HG03139 (cell line): Measurements from ENCODE around the gene RBM38.
A peak's percentile ranks its signal among the peaks of the same experiment; 100 is the strongest.
"Not testable (repeated sequence)": the region's sequence is repeated elsewhere in the genome, so short reads cannot be mapped to it uniquely, and the experiment has no call there.

Experiments
- ATAC-seq: cut with Tn5 transposase; IDR thresholded peaks from one replicate; pipeline ENCODE4 v1.9.1; 2021; ENCODE audit not compliant: unreplicated experiment

RBM38 gene

DNA sequence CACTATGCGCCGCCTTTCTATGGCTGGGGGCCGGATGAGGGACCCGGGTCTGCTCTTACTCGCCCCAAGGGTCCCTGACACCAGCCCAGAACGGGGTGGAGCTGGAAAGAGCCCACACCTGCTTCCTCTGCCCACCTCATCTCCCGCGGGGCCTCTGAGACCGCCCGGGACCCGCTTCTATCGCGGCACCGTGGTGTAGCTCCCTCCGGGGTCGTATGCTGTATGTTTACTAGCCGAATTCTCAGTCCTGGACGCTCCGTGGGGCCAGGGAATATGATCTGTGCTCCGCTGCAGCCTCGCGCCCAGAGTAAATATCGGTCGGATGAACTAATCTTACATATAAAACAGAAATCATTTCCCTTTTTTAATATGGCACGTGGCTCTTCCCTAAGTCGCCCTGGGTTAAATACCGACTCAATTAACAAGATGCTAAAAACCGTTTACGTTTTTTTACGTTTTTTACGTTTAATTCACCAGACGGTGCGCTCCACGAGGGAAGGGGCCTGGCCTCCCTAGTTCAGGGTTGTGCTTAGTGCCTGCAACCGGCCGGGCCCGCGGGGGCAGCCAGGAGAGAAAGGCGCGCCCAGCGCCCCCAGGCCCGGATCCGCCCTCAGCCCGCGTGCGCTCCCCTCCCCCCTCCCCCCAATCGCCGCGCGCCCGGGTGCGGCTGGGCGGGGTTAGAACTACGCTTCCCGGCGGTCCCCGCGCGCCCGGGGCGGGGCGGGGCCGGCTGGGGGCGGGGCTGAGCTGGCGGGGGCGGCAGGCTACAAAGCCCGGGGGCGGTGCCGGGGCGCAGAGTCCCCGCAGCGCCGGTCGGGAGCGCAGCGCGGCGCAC, at the start of gene RBM38:
RBM38 (plus strand) TSS at position 793 of the 835 bp plus-strand sequence. CDS start 186 bp downstream, outside the sequence.
- peak; percentile 46 for ATAC-seq

DNA sequence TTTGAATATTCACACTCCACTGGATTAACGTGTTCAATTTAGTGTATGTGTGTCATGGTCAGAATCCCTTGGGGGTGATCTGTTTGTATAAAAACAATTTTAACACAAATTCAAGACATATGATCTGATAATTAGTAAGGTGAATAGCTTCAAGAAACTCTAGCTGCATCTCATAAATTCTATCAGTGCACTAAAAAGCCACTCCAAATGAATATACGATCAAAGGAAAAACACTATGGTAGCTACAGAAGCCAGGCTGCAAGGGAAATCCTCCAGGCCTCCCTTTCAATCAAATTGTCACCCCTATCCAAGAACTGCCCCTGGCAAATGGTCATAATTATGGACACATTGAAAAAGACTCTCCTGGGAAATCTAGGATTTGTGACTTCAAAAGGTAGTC, 49.5 kb upstream of the RBM38 start:
- ATAC-seq: no peak

DNA sequence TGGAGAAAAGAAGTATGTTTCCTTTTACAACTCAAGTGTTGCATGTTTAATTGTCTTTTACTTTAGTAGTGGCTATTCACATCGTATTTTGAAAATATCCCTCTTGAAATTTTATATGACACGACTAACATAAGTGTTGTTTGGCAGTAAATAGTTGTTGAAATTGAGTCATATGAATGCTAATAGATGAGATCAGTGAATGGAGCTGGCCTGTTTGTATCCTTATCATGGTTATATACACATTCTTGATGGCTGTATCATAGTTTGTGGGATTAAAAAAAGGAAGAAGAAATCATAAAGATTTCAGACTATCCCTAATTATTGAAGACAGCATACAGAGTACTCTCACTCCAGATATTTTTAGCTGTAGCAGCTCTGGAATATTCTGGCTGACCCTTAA, 48.4 kb upstream of the RBM38 start:
- ATAC-seq: no peak

DNA sequence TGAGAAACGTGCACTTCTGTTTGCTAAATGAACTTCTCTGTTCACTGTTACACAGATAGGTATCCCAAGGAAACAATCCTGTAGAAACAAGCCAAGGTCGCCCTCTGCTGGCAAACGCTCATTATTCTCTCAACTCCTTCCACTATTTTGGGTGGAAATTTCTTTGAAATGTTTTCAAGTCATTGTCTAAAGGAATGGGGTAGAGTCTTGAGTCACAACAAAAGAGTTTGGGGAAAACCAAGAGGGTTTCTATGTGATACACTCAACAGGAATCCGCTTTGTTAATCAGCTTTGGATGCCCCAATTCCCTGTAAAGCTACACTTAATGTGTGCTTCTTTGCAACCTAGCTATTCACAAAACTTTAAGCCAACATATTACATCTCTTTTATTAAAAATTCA, 44.7 kb upstream of the RBM38 start:
- no peak for ATAC-seq

DNA sequence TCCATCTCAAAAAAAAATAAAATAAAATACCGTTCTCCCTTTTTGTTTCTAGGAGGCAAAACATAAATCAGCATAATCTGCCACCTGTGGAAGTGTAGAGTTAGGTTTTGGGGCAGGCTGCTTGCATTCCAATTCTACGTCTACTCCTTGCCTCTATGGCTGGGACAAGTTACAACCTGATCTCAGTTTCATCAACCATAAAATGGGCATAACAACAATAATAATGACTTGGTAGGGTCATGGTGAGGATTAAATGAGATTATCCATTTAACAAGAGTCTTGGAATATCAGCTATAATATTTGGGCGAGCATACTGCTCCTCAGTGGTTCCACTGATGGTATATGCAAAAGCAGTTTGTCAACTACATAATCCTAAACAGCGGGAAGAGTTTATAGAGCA, 43.8 kb upstream of the RBM38 start:
- ATAC-seq: no peak

DNA sequence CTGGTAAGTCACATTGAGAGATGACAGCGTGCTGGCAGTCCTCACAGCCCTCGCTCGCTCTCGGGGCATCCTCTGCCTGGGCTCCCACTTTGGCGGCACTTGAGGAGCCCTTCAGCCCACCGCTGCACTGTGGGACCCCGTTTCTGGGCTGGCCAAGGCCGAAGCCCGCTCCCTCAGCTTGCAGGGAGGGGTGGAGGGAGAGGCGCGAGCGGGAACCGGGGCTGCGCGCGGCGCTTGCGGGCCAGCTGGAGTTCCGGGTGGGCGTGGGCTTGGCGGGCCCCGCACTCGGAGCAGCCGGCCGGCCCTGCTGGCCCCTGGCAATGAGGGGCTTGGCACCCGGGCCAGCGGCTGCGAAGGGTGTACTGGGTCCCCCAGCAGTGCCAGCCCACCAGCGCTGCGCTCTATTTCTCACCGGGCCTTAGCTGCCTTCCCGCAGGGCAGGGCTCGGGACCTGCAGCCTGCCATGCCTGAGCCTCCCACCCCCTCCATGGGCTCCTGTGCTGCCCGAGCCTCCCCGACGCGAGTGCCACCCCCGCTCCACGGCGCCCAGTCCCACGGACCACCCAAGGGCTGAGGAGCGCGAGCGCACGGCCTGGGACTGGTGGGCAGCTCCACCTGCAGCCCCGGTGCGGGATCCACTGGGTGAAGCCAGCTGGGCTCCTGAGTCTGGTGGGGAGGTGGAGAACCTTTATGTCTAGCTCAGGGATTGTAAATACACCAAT, 42.8 kb upstream of the RBM38 start:
- not testable (repeated sequence) for ATAC-seq

DNA sequence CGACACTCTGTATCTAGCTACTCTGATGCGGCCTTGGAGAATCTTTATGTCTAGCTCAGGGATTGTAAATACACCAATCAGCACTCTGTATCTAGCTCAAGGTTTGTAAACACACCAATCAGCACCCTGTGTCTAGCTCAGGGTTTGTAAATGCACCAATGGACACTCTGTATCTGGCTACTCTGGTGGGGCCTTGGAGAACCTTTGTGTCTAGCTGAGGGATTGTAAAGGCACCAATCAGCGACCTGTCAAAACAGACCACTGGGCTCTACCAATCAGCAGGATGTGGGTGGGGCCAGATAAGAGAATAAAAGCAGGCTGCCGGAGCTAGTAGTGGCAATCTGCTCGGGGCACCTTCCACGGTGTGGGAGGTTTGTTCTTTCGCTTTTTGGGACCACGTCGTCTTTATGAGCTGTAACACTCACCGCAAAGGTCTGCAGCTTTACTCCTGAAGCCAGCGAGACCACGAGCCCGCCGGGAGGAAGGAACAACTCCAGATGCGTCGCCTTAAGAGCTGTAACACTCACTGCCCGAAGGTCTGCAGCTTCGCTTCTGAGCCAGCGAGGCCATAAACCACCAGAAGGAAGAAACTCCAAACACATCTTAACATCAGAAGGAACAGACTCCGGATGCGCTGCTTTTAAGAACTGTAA, 42.1 kb upstream of the RBM38 start:
- ATAC-seq: not testable (repeated sequence)

DNA sequence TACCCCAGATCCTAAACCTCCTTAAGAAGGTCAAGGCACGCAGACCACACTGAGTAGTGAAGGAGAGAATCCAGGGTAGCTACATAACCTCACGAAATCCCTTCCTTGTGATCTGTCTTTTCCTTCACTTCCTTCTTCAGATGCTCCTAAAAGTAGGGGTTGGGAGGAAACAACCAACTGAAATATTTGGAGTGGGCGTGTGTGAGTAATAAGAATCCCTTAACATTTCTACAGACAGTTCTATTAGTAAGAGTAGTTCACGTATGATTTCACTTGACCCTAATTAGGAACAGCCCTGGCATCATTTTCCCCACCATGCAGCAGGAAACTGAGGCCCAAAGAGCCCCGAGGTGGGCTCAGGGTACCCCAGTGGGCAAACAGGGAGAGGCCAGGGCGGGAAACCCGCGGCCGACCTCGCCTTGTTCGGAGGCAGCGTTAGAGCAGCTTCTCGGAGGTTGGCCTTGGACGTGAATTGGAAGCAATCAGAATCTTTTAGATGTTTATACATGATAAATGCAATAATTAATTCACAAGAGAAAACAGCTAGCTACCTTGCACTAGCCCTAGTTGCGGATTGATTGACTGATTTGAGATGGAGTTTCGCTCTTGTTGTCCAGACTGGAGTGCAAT, 41.0 kb upstream of the RBM38 start:
- ATAC-seq: no peak

DNA sequence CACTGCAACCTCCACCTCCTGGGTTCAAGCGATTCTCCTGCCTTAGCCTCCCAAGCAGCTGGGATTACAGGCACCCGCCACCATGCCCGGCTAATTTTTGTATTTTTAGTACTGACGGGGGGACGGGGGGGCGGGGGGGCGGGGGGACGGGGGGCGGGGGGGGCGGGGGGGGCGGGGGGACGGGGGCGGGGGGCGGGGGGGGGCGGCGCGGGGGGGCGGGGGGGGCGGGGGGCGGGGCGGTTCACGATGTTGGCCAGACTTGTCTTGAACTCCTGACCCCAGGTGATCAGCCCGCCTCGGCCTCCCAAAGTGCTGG, 40.5 kb upstream of the RBM38 start:
- not testable (repeated sequence) for ATAC-seq

DNA sequence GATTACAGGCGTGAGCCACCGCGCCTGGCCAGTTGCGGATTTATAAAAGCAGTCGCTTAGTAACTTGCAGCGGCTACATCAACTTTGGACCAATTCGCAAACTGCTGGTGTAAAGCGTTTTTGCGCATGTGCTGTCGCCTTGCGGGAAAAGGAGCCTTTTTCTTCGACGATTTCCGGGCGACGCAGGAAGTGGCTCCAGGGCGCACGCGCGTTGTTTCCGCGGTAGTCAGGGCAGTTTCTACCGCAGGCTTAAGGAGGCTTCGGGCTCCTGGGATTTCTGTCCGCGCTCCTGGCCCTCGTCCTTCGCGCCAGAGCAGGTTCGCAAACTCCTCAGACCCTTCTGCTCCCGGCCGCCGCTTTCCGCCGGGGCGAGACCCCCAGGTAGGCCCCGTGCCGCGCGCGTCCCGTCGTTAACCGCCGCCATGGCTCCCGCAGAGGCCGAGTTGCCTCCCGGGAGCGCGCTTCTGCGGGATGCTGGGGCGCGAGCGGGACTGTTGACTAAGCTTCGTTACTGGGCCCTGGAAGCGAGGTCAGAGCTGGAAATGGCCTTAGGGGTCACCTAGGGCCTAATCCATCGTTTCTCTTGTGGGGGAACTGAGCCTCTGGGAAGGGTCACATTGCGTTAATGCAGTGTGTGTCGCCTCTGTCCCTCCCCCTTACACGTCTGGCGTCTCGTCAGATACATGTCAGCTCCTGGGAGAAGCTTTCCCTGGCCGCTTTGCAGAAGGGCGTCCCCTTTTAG, 40.0 kb upstream of the RBM38 start, which contains the start of gene RAE1:
RAE1 (plus strand) TSS at position 214 of the 742 bp plus-strand sequence. CDS start 2,784 bp downstream, outside the sequence.
- peak; percentile 72 for ATAC-seq

DNA sequence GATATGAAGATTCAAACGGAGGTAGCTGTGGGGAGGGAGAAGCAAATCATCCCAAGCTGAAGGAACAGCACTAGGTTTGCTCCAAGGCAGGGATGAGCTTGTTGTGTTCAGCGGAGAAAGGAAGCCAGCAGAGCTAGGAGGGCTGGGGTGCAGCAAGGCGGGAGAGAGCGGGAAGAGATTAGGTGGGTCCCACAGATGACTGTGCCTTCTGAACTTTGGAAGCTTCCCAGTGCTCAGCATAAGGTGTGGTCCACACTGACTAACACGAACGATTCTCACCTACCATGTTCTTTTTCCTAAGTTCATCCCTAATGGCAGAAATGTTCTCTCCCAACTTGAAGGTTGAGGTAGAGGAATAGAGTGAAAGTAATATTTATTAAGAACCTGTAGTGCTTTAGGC, 38.9 kb upstream of the RBM38 start:
- ATAC-seq: no peak

DNA sequence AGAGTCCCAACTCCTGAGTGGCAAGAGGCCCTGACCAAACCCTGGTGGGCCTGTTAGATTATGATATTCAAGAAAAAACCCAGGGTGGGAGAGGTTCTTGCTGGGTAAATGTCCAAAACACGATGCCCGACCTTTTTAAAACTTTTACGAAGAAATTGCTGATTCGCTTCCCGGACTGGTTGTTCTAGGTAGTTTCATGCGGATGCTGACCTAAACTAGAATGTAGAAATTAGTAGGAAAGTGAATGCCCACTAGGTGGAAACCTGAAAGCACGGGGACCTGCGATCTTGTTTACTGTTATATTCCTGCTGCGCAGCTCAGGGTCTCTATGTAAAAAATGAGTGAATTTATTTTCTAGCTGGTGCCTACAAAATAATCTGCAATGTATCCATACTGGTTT, 37.8 kb upstream of the RBM38 start:
- no peak for ATAC-seq

DNA sequence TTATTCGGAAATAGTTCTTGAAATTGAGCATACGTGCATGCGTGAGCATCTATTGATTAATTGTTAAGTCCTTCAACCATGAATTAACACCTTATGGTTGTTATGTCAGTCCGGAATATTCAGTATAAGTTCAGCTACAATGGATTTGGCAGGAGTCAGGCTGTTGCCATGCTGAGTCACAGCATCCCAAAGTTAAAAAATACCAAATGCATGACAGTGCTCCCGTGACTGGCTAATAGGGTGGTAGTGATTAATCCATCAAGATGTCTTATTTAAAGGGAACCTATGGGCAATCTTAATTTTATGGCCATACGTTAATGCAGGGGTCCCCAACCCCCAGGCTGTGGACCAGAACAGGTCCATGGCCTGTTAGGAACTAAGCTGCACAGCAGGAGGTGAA, 29.7 kb upstream of the RBM38 start:
- ATAC-seq: no peak

DNA sequence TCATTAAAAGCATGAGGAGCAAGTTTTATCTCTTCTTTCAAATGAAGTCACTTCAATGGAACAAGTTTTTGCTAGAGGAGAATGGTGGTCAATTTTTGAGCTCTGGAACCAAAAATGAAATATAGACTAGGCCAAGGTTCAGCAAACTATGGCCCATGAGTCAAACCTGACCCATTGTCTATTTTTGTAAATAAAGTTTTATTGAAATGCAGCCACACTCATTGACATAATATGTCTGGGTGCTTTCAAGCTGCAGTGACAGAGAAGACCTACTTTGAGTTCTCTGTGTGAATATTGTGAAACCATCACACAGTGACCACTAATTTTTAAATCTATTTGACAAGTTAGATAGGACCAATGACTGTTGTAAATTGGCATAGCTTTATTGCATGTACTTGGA, 26.7 kb upstream of the RBM38 start:
- no peak for ATAC-seq

DNA sequence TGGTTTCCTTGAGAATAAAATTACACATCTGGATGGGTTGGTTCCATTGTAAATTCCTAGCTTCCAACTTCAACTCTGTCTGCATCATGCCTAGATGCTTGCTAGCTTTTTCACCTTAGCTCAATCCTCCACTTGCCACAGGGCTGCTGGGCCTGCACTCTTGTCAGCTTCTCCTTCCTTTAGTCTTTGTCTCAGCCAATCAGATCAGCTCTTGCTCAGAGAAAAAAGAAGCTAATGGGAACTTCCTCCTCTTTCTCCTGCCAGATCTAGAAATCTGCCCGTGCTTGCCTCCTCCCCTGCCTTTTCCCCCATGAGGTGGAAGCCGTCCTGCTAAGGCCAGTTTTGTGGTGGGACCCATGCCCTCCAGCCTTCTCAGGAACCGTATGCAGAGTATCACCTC, 21.6 kb upstream of the RBM38 start:
- no peak for ATAC-seq

DNA sequence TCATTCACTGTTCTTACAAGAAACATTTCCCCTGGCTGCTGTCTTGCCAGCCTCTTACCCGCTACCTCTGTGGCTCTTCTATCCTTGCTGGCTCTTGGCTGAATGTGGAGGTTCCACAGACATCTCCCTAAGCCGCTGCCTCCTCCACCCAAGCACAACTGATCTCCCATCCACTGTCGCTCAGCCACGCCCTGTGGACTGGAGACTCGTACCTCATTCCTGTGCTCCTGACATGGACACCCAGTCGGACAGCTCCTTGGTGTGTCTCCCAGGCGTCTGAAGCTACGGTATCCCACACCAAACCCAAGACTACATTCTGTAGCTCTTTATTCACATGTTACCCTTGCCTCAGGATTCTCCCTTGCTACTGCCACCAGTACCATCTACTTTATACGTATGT, 20.9 kb upstream of the RBM38 start:
- no peak for ATAC-seq

DNA sequence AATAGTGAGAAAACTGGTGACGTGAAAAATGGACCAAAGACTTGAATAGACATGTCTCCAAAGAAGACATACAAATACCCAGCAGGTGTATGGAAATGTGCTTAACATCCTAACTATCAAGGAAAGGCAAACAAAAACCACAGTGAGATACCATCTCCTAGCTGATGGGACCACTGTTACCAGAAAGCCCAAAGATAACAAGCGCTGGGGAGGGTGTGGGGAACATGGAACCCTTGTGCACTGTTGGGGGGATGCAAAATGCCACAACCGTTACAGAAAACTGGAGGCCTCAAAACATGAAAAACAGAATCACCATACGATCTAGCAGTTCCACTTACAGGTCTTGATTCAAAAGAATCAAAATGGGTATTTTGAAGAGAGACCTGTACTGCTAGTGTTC, 19.8 kb upstream of the RBM38 start:
- ATAC-seq: no peak

DNA sequence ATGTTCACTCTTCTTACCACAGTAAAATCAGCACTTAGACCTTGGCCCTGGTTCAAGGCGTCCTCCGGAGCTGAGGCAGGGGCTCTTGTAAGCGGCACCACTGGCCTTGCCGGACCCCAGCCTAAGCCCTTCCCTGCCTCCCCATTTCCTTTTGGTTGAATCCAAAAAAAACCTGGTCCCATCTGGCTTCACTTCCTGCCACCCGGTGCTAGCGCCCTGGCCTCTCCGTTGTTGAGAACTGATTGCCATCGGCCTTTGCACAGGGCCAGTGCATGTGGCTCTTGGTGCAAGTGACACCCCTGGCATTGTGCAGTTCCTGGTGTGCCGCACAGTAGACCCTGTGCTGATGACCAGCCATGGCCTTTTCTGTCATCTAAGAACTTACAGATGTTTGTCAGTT, 19.0 kb upstream of the RBM38 start:
- ATAC-seq: no peak

DNA sequence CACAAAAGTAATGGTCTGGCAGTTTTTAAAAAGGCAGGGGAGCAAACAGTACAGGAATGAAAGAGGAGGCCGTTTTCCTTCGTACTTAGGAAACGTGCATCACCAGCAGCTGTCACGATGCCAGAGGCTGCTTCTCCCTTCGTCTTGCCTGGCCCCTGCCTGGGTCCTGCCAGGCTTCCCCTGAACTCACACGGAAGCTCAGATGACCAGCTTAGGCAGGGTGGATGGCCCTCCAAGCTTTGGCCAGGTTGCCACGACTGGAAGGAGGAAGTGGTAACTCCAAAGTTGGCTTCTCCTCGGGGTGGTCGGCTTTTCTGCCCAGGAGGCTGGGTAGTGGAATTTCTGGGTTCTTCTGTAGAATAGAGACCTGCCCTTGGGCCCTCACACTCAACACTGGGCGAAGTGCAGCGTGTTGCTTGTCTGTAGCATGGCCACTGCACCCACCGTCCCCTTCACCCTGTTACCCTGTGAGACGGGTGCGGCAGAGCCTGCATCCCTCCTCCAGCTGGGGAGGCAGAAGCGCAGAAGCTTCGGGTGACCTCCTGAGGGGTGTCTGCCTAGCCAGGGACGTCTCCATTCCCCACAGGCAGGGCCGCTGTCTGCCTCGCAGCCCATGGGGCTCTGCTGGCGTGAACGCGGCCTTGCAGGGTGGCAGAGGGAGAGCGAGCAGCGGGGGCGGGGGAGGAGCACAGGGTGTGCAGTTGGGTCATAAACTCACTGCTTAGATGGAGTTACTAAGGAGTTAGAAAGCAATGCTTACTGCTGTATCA, 18.4 kb upstream of the RBM38 start:
- ATAC-seq: no peak

DNA sequence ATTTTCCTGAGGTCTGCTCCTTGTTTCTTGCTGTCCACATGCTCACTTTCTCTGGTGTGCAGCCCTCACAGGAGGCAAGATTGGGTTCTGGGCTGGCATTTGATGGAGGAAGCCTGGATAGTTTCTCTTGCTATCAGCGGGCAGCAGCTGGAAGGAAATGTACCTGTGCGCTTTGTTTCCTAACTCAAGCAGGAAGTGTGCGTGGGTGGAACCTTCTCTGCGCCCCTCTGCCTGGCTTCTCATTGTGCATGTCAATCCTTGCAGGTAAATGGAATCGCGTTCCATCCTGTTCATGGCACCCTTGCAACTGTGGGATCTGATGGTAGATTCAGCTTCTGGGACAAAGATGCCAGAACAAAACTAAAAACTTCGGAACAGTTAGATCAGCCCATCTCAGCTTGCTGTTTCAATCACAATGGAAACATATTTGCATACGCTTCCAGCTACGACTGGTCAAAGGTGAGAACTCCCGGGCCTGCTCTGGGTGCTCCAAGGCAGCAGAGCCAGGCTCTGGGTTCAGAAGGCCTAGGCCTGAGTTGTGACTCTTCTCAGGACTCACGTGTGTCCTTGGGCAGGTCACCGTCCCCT, 16.8 kb upstream of the RBM38 start:
- no peak for ATAC-seq
